NCI-H1092 treated with DMSO at 0.1 percent for 48 hours (cell line): ENCODE measurements around the gene DERA.
"Not testable (repeated sequence)": the region's sequence is repeated elsewhere in the genome, so short reads cannot be mapped to it uniquely, and the experiment has no call there.

ENCODE experiments used
- DNase-seq: peaks from one replicate; lab custom pipeline; 2025; lab: John Stamatoyannopoulos, UW

Gene DERA

GRCh38 chr12:15904378-15904920 lies 6.7 kb upstream of the DERA start:
- DNase-seq = no peak

- no peak for DNase-seq
These were observed 666 bp upstream of the DERA start for GRCh38 chr12:15910468-15910863.

DNA sequence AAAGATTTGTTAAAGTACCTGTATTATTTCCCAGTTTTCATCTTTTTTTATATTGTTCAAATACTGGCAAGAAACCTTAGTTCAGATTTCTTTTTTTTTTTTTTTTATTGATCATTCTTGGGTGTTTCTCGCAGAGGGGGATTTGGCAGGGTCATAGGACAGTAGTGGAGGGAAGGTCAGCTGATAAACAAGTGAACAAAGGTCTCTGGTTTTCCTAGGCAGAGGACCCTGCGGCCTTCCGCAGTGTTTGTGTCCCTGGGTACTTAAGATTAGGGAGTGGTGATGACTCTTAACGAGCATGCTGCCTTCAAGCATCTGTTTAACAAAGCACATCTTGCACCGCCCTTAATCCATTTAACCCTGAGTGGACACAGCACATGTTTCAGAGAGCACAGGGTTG lies 799 bp downstream of the DERA start:
- DNase-seq = not testable (repeated sequence)

GRCh38 chr12:15914131-15914530 lies 3.0 kb downstream of the DERA start:
- not testable (repeated sequence) for DNase-seq

GRCh38 chr12:15918066-15918465 lies 6.9 kb downstream of the DERA start:
- no peak for DNase-seq

GRCh38 chr12:15919418-15919817 lies 8.3 kb downstream of the DERA start:
- no peak for DNase-seq

DNA sequence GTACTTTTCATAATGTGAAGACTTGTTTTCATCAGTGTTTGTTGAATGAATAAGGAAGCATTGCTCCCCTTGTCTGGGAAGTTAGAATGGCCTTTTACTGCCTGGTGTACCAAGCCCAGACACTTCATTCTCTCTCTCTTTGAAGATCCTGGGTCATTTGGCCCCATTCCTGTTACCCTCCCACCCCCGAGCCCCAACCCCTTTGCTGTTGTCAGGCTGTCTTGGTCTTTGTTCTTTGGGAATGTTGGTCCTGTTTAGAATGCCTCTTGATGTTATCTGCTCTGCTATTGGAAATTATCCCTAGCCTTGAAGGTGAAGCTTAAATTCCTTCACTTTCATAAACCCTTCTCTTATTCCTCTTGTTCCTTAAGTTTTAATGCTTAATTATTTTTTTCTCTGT lies 13.8 kb downstream of the DERA start:
- DNase-seq = no peak

- DNase-seq = no peak
These were observed 17.2 kb downstream of the DERA start for GRCh38 chr12:15928346-15928745.

- DNase-seq = peak; percentile 36
These were observed 17.9 kb downstream of the DERA start for GRCh38 chr12:15928870-15929571.

DNA sequence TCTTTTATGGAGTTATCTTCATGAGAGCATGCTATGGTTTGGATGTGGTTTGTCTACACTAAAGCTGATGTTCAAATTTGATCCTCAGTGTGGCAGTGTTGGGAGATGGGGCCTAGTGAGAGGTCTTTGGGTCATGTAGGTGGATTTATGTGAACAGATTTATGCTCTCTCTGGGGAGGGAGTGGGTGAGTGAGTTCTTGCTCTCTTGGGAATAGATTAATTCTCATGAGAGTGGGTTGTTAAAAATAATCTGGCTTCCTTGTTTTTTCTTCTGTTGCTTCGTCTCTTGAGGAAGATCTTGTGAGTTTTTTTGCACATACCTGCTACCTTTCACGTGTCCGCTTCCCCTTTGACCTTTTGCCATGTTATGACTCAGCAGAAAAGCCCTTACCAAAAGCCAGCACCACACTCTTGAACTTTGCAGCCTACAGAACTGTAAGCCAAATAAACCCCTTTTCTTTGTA lies 20.5 kb downstream of the DERA start:
- DNase-seq = no peak

DNA sequence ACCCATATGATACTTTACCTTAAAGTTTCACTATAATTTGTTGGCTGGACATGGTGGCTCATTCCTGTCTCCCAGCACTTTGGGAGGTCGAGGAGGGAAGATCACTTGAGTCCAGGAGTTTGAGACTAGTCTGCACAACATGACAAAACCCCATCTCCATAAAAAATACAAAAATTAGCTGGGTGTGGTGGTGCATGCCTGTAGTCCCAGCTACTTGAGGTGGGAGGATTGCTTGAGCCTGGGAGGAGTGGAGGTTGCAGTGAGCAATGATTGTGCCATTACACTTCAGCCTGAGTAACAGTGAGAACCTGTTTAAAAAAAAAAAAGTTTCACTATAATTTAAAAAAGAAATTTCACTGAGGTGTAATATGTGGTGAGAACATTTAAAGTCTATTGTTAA lies 21.2 kb downstream of the DERA start:
- no peak for DNase-seq

GRCh38 chr12:15932971-15933370 lies 21.8 kb downstream of the DERA start:
- DNase-seq = no peak

DNA sequence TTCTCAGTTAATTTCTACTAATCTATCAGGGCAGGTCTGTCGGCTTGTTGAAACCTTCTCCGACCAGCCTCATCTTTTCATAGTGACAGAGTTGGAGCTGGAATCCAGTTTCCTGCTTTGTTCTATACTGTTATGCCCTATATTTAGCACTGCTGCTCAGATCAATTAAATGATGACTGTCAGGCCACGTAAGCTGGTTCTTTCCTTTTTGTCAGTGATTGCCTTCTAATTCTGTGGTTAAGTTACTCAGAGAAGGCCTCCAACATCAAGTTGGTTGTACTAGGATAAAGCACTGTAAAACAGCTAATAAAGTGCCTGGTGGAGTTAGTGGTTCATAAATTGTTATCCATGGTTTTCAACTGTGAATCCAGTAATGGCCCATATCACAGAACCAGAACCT lies 22.6 kb downstream of the DERA start:
- no peak for DNase-seq

DNA sequence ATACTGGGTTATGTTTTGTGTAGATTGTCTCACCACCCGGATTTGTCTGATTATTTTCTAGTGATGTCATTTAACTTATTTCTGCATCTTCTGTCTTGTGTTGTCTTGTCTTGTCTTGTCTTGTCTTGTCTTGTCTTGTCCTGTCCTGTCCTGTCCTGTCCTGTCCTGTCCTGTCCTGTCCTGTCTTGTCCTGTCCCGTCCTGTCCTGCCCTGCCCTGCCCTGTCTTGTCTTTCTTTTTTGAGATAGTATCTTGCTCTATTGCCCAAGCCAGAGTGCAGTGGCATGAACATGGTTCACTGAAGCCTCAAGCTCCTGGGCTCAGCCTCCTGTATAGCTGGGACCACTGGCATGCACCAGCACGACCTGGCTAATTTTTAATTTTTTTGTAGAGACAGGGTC lies 25.6 kb downstream of the DERA start:
- DNase-seq = no peak

GRCh38 chr12:15937902-15938301 lies 26.8 kb downstream of the DERA start:
- DNase-seq = no peak

- no peak for DNase-seq
These were observed 28.0 kb downstream of the DERA start for GRCh38 chr12:15939111-15939510.

- no peak for DNase-seq
These were observed 31.3 kb downstream of the DERA start for GRCh38 chr12:15942475-15942874.

DNA sequence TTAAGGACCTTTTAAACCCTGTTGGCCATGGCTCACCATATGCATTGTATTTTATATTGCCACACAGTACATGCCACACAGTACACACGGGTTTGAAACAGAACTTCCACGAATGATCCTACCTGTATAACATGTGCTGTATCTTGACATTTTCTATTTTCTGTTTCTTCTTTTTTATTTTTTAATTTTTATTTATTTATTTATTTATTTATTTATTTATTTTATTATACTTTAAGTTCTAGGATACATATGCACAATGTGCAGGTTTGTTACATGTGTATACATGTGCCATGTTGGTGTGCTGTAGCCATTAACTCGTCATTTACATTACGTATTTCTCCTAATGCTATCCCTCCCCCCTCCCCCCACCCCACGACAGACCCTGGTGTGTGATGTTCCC lies 32.4 kb downstream of the DERA start:
- DNase-seq = not testable (repeated sequence)

- not testable (repeated sequence) for DNase-seq
These were observed 37.3 kb downstream of the DERA start for GRCh38 chr12:15948461-15948860.

DNA sequence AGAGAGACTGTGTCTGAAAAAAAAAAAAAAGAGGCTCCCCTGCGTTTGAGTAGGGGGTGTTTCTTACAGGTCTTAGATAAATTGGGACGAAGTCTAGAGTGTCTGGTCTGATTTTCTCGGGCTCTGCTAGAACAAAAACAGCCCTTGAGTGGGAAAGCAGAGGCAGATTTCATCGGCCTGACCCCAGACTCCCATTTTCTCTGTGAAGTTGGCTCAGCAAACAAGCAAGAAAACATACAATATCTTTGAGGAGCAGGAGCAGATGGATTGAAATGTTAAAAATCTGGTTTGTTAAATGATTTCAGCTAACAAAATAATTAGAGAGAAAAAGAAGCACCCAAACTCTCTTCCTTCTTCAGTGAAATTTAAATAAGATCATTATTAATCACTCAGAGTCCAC lies 44.1 kb downstream of the DERA start:
- no peak for DNase-seq

DNA sequence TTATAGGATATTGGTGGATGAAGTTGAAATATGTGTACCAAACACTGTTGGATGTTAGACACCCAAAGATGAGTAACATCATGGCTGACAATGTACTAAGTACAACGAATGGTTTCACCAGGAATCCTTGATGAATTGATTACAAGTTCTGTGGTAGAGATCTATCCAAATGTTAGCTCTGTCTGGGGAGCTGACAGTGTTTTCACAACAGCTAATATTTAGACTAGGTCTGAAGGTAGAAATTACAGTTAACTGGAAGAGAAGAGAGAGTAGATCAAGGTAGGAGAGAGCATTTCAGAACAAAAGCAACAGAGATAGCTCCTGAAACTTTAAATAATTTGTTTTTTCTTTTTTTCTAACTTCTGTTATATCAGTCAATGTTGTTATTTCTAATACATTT lies 44.9 kb downstream of the DERA start:
- DNase-seq = no peak

DNA sequence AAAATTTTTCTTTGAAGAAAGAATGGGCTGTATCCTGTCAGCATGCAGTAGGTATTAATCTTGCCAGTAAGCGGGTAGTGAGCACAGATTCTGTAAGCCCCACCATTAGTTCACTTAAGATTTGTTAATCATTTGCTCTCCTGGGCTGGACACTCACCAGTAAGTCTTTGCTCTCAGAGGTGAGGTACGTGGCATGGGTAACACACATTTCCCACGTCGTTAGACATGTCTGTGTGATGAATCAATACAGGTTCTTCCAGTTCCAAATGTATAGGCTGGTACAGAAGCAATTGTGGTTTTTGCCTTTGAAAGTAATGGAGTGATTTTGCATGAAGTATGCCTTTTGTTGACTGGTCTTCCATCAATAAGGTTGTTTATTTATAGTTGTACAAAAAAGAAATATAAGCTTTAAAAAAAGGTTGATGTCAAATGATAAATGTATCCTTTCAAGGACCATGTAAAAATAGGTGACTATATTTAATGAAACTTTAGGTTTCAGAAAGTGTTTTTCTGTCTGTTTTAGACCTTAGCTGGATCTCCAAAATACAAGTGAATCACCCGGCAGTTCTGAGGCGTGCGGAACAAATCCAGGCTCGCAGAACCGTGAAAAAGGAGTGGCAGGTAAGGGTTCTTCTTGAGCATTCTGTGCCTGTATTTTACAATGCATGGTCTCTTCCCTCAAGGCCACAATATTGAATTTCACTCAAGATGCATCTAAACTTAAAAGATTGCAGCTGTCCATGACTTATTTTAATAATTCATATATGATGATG lies 45.5 kb downstream of the DERA start:
- no peak for DNase-seq

- no peak for DNase-seq
These were observed 51.6 kb downstream of the DERA start for GRCh38 chr12:15962760-15963159.
